B cell (primary cell): Measurements from ENCODE around the gene SLC2A2. TPM values are rescaled to one million over a fixed set of nuclear protein-coding genes. Genes with fewer than 3 reads are reported as not detected.

Experiments used
- ATAC-seq: fragments of 200-7000 bp; cut with Tn5 transposase; one replicate; pipeline ENCODE4 v1.10.0; 2021; ENCODE audit warnings: low read depth, mild to moderate bottlenecking, moderate number of reproducible peaks, moderate library complexity
- CTCF ChIA-PET: fragments of 350-600 bp; sonication (Branson Sonifier 250); formaldehyde crosslinking; loops from one replicate; lab custom pipeline; 2021; ENCODE audit warnings: antibody characterized with exemption, inconsistent platforms; lab: Charles Lee
- POLR2A ChIA-PET: fragments of 350-600 bp; sonication (Branson Sonifier 250); formaldehyde crosslinking; loops from one replicate; lab custom pipeline; 2021; ENCODE audit warnings: antibody characterized with exemption; lab: Charles Lee
- DNase-seq: peaks from one replicate; pipeline ENCODE4 v3.0.0; 2013
- H2AFZ ChIP-seq: 2 replicates; pipeline ENCODE4 v1.6.1; 2012; ENCODE audit warnings: mild to moderate bottlenecking, low read depth, low read length; ENCODE audit not compliant: insufficient read depth, poor library complexity, severe bottlenecking
- H3K27ac ChIP-seq, 2 donors: 1 replicate in 1 of 2; 2 replicates in 1 of 2; pipeline ENCODE4 v1.5.1; 2012 to 2013; ENCODE audit warnings: low read length in 2 of 2, mild to moderate bottlenecking in 2 of 2, moderate library complexity in 1 of 2
- H3K27me3 ChIP-seq, 4 experiments: fragments of 200-600 bp in 1 of 4; sonication (generic) in 1 of 4; replicated peaks in 1 of 4; 1 replicate in 2 of 4; 2 replicates in 2 of 4; pipeline versions ENCODE4 v1.6.1 to v1.7.0; 2013 to 2016; ENCODE audit warnings: low read length in 3 of 4, mild to moderate bottlenecking in 2 of 4, mixed read lengths in 1 of 4, moderate library complexity in 1 of 4; ENCODE audit not compliant: insufficient read depth in 4 of 4, control insufficient read depth in 3 of 4; ENCODE audit errors: control extremely low read depth in 1 of 4
- H3K36me3 ChIP-seq, 2 experiments: replicated peaks in 1 of 2; 1 replicate in 1 of 2; 2 replicates in 1 of 2; pipeline versions ENCODE4 v1.6.1 to v1.7.1; 2013; ENCODE audit warnings: low read length in 1 of 2; ENCODE audit not compliant: insufficient read depth in 2 of 2, control insufficient read depth in 1 of 2; ENCODE audit errors: control extremely low read depth in 1 of 2, extremely low read depth in 1 of 2
- H3K4me1 ChIP-seq, 2 donors: fragments of 200-600 bp in 1 of 2; sonication (generic) in 1 of 2; 1 replicate in 1 of 2; 2 replicates in 1 of 2; pipeline versions ENCODE4 v1.5.1 to v1.6.1; 2013 to 2017; ENCODE audit warnings: low read length in 2 of 2; ENCODE audit not compliant: control insufficient read depth in 2 of 2, insufficient read depth in 2 of 2
- H3K4me2 ChIP-seq: replicated peaks from 2 replicates; pipeline ENCODE3; 2012; ENCODE audit warnings: mild to moderate bottlenecking, low read depth, low read length; ENCODE audit not compliant: poor library complexity, severe bottlenecking
- H3K4me3 ChIP-seq, 5 experiments: fragments of 200-600 bp in 1 of 5; sonication (generic) in 1 of 5; 1 replicate in 3 of 5; 2 replicates in 2 of 5; pipeline versions ENCODE4 v1.5.1 to v1.7.0; 2011 to 2016; ENCODE audit warnings: low read length in 4 of 5, mild to moderate bottlenecking in 4 of 5, low read depth in 2 of 5, control low read depth in 1 of 5, moderate library complexity in 1 of 5; ENCODE audit not compliant: insufficient read depth in 1 of 5; ENCODE audit errors: control extremely low read depth in 1 of 5, extremely low read depth in 1 of 5
- H3K79me2 ChIP-seq: fragments of 200-600 bp; sonication (generic); one replicate; pipeline ENCODE4 v1.6.0; 2016; ENCODE audit warnings: low read length; ENCODE audit not compliant: control insufficient read depth, insufficient read depth
- H3K9ac ChIP-seq: fragments of 200-600 bp; sonication (generic); 2 replicates; pipeline ENCODE4 v1.6.1; 2017; ENCODE audit warnings: mild to moderate bottlenecking, low read length, moderate library complexity
- H3K9me3 ChIP-seq, 3 donors: one replicate each; pipeline versions ENCODE4 v1.6.1 to v1.7.1; 2013; ENCODE audit warnings: low read length in 2 of 3; ENCODE audit not compliant: control insufficient read depth in 2 of 3, insufficient read depth in 1 of 3; ENCODE audit errors: control extremely low read depth in 1 of 3
- H4K20me1 ChIP-seq: 2 replicates; pipeline ENCODE4 v1.6.0; 2012; ENCODE audit warnings: mild to moderate bottlenecking, low read length; ENCODE audit not compliant: insufficient read depth, control insufficient read depth, poor library complexity, severe bottlenecking
- H3K27ac Mint-ChIP-seq: one replicate; pipeline ENCODE4 v1.8.0; 2021; ENCODE audit warnings: mixed read lengths
- H3K27me3 Mint-ChIP-seq: one replicate; pipeline ENCODE4 v1.8.0; 2021; ENCODE audit warnings: mixed read lengths
- H3K4me1 Mint-ChIP-seq: one replicate; pipeline ENCODE4 v1.8.0; 2021; ENCODE audit warnings: mixed read lengths
- H3K4me3 Mint-ChIP-seq: one replicate; pipeline ENCODE4 v1.8.0; 2021; ENCODE audit warnings: mixed read lengths
- H3K9me3 Mint-ChIP-seq: one replicate; pipeline ENCODE4 v1.8.0; 2022; ENCODE audit warnings: mixed read lengths; ENCODE audit not compliant: insufficient read depth
- CTCF ChIP-seq: fragments of 200-600 bp; IDR thresholded peaks from one replicate; pipeline ENCODE4 v1.8.0; 2022; ENCODE audit warnings: antibody characterized with exemption, mild to moderate bottlenecking
- EZH2 ChIP-seq: IDR thresholded peaks from 2 replicates; pipeline ENCODE4 v1.6.1; 2012; ENCODE audit warnings: borderline replicate concordance, low read depth, mild to moderate bottlenecking, moderate library complexity, low read length; ENCODE audit not compliant: insufficient read depth, poor library complexity, severe bottlenecking
- WGBS: methylation state at CpG from one replicate; pipeline ENCODE4 v1.1.5; 2013; ENCODE audit warnings: missing lambda C conversion rate; ENCODE audit not compliant: insufficient coverage; 5-methylcytosine and 5-hydroxymethylcytosine counted together
- intact Hi-C: fragments of 100-400 bp; cut with micrococcal nuclease; formaldehyde crosslinking; loops from one replicate; pipeline ENCODE4 v1.10.0; 2022
- polyA plus RNA-seq: library from polyadenylated mRNA; depleted of rRNA; stranded (reverse); fragments of >200 nt; gene quantifications from 2 replicates; pipeline ENCODE4 v1.2.3, GENCODE V29; 2012
- total RNA-seq, 2 donors: library from RNA; stranded (reverse); fragments of 120-200 nt in 1 of 2; gene quantifications; 1 replicate in 1 of 2; 2 replicates in 1 of 2; pipeline versions ENCODE4 v1.2.3 to v1.2.4, GENCODE V29; 2013 to 2022

Gene SLC2A2
- total and polyA plus RNA-seq, 2 donors (not counting 1 experiment from before 2014, with no cell fraction given), result not detected

GRCh38 chr3:171039674-171040073, 13.2 kb upstream of the SLC2A2 start:
- no peaks in the 10 kb centered on the region for H3K79me2 ChIP-seq
- Mint-ChIP-seq H3K4me3 (no peak overlapping the region), H3K27me3 (peaks cover 33% of the 10 kb centered on the region), H3K9me3 (no peaks in the 10 kb centered on the region), H3K27ac (no peak overlapping the region), H3K4me1 (no peaks in the 10 kb centered on the region)
- H3K27ac ChIP-seq, result no peak overlapping the region
- TF ChIP-seq EZH2 (no peak), CTCF (no peak)
- intact Hi-C loops, result no loop called here
- H3K4me3 ChIP-seq, result no peak overlapping the region
- no peak for ATAC-seq
- H3K27me3 ChIP-seq, result peaks cover 0 to 3% (median 0%) of the 10 kb centered on the region in 4 experiments
- no peaks in the 10 kb centered on the region for H3K9me3 ChIP-seq
- ChIA-PET CTCF (no interaction called here), POLR2A (no interaction called here)
- no peak for DNase-seq
- no peak overlapping the region for H2AFZ ChIP-seq
- WGBS, result no CpG with 5 or more reads among the region's 1 CpG
- H3K4me2 ChIP-seq, result no peak overlapping the region
- no peak overlapping the region for H3K9ac ChIP-seq
- H3K4me1 ChIP-seq, result no peaks in the 10 kb centered on the region
- H4K20me1 ChIP-seq, result no peaks in the 10 kb centered on the region
- H3K36me3 ChIP-seq, result no peaks in the 10 kb centered on the region

GRCh38 chr3:171038342-171038741, 11.8 kb upstream of the SLC2A2 start:
- H3K4me1 Mint-ChIP-seq, result no peaks in the 10 kb centered on the region
- H3K27ac Mint-ChIP-seq, result no peak overlapping the region
- Histone ChIP-seq H3K4me2 (no peak overlapping the region), H3K36me3 (no peaks in the 10 kb centered on the region), H3K9ac (no peak overlapping the region), H3K4me3 (no peak overlapping the region), H4K20me1 (no peaks in the 10 kb centered on the region), H3K4me1 (no peaks in the 10 kb centered on the region), H3K9me3 (no peaks in the 10 kb centered on the region), H2AFZ (no peak overlapping the region), H3K27ac (no peak overlapping the region), H3K27me3 (peaks cover 0 to 3% (median 0%) of the 10 kb centered on the region in 4 experiments), H3K79me2 (no peaks in the 10 kb centered on the region)
- H3K27me3 Mint-ChIP-seq, result peaks cover 37% of the 10 kb centered on the region
- intact Hi-C loops, result no loop called here
- no peaks in the 10 kb centered on the region for H3K9me3 Mint-ChIP-seq
- no peak for DNase-seq
- POLR2A ChIA-PET, result no interaction called here
- WGBS, result no CpG with 5 or more reads among the region's 1 CpG
- TF ChIP-seq CTCF (no peak), EZH2 (no peak)
- no peak overlapping the region for H3K4me3 Mint-ChIP-seq
- ATAC-seq, result no peak
- CTCF ChIA-PET, result interaction anchor here (0.6 kb wide), 1 partner anchor 10 kb away, joined by 4 read pairs; no protein-coding TSS in a partner anchor
